GM12891 (cell line): ENCODE measurements around the gene APOF.

Source experiments
- POLR2A ChIP-seq: IDR thresholded peaks from 2 replicates; pipeline ENCODE4 v1.6.1; 2011; ENCODE audit warnings: low read depth, low read length, control low read depth
- POLR2AphosphoS5 ChIP-seq: IDR thresholded peaks from 2 replicates; pipeline ENCODE4 v1.6.1; 2011; ENCODE audit warnings: low read depth, low read length, control low read depth
- POU2F2 ChIP-seq: IDR thresholded peaks from 2 replicates; pipeline ENCODE4 v1.6.1; 2011; ENCODE audit warnings: low read depth, mild to moderate bottlenecking, control low read depth, low read length, moderate library complexity
- SPI1 ChIP-seq: IDR thresholded peaks from 2 replicates; pipeline ENCODE4 v1.6.1; 2011; ENCODE audit warnings: low read depth, low read length, control low read depth

GRCh38 chr12:56375598-56376434, 13.2 kb upstream of the APOF start:
- no peak for TF ChIP-seq POLR2A
- no peak for TF ChIP-seq POU2F2
- TF ChIP-seq POLR2AphosphoS5 = no peak
- TF ChIP-seq SPI1 = peak; percentile 87
